ENCODE results near the gene PPP3CA.

Gene PPP3CA

GRCh38 chr4:101355767-101356702, 8.7 kb upstream of the PPP3CA start:
- peak overlapping the region; percentile 59; the same call in 1 of the 2 replicates for H3K27ac ChIP-seq (ENCODE audit: low read length)
- H3K4me2 ChIP-seq (ENCODE audit: low read depth, low read length): peak overlapping the region; percentile 30
- no peak overlapping the region for H3K4me3 ChIP-seq (ENCODE audit: low read length)
- peaks cover 28% of the 10 kb centered on the region for H3K4me1 ChIP-seq (ENCODE audit: low read length)
- DNase-seq: no peak
- H4K20me1 ChIP-seq (ENCODE audit: insufficient read depth, low read length): no peaks in the 10 kb centered on the region
- H3K36me3 ChIP-seq (replicated peaks; ENCODE audit: insufficient read depth, low read length): no peaks in the 10 kb centered on the region
- no peaks in the 10 kb centered on the region for H3K9me3 ChIP-seq (replicated peaks; ENCODE audit: insufficient read depth, low read length)
- no peaks in the 10 kb centered on the region for H3F3A ChIP-seq (ENCODE audit: insufficient read depth, low read length)
- TF ChIP-seq EZH2 (optimal IDR thresholded peaks at IDR 0.05; ENCODE audit: low read depth, low read length) (no peak), CTCF (IDR thresholded peaks at IDR 0.05; ENCODE audit: low read length) (no peak), EZH2phosphoT487 (IDR thresholded peaks at IDR 0.05; ENCODE audit: low read length) (no peak)
- H3K9me2 ChIP-seq (replicated peaks; ENCODE audit: insufficient read depth, low read length): no peaks in the 10 kb centered on the region
- no peaks in the 10 kb centered on the region for H3K79me2 ChIP-seq (ENCODE audit: low read length)
- H3K9ac ChIP-seq (ENCODE audit: low read length): no peak overlapping the region
- no peaks in the 10 kb centered on the region for H3K27me3 ChIP-seq (replicated peaks; ENCODE audit: insufficient read depth, low read length)
- H2AFZ ChIP-seq (ENCODE audit: low read length): no peak overlapping the region

- H3K27ac ChIP-seq (ENCODE audit: low read length): peak overlapping the region; percentile 59; the same call in 1 of the 2 replicates
- peak overlapping the region; percentile 40 for H2AFZ ChIP-seq (ENCODE audit: low read length)
- no peaks in the 10 kb centered on the region for H3K79me2 ChIP-seq (ENCODE audit: low read length)
- H3K9ac ChIP-seq (ENCODE audit: low read length): no peak overlapping the region; the same call in 1 of the 2 replicates
- no peaks in the 10 kb centered on the region for H3K9me3 ChIP-seq (replicated peaks; ENCODE audit: insufficient read depth, low read length)
- H3K4me2 ChIP-seq (ENCODE audit: low read depth, low read length): peak overlapping the region; percentile 30
- no peaks in the 10 kb centered on the region for H3K27me3 ChIP-seq (replicated peaks; ENCODE audit: insufficient read depth, low read length)
- peaks cover 28% of the 10 kb centered on the region for H3K4me1 ChIP-seq (ENCODE audit: low read length)
- DNase-seq: peak; percentile 60
- H3F3A ChIP-seq (ENCODE audit: insufficient read depth, low read length): no peaks in the 10 kb centered on the region
- peak overlapping the region; percentile 5; the same call in 1 of the 2 replicates for H3K4me3 ChIP-seq (ENCODE audit: low read length)
- no peaks in the 10 kb centered on the region for H3K36me3 ChIP-seq (replicated peaks; ENCODE audit: insufficient read depth, low read length)
- TF ChIP-seq CTCF (IDR thresholded peaks at IDR 0.05; ENCODE audit: low read length) (no peak), EZH2phosphoT487 (IDR thresholded peaks at IDR 0.05; ENCODE audit: low read length) (no peak)
- no peaks in the 10 kb centered on the region for H3K9me2 ChIP-seq (replicated peaks; ENCODE audit: insufficient read depth, low read length)
- no peaks in the 10 kb centered on the region for H4K20me1 ChIP-seq (ENCODE audit: insufficient read depth, low read length)
These were observed 7.9 kb upstream of the PPP3CA start for GRCh38 chr4:101355246-101355645.

- Histone ChIP-seq H2AFZ (ENCODE audit: low read length) (no peak overlapping the region), H3K27ac (ENCODE audit: low read length) (no peak overlapping the region), H3K79me2 (ENCODE audit: low read length) (peaks cover 11% of the 10 kb centered on the region), H3K9me2 (replicated peaks; ENCODE audit: insufficient read depth, low read length) (no peaks in the 10 kb centered on the region), H3K9ac (ENCODE audit: low read length) (no peak overlapping the region), H3K9me3 (replicated peaks; ENCODE audit: insufficient read depth, low read length) (no peaks in the 10 kb centered on the region), H4K20me1 (ENCODE audit: insufficient read depth, low read length) (0 out of 2 replicates have a peak, but pooled peaks cover 3% of the 10 kb centered on the region), H3F3A (ENCODE audit: insufficient read depth, low read length) (peaks cover 23% of the 10 kb centered on the region), H3K27me3 (replicated peaks; ENCODE audit: insufficient read depth, low read length) (no peaks in the 10 kb centered on the region), H3K4me1 (ENCODE audit: low read length) (peaks cover 15% of the 10 kb centered on the region), H3K4me3 (ENCODE audit: low read length) (no peak overlapping the region), H3K36me3 (replicated peaks; ENCODE audit: insufficient read depth, low read length) (no peaks in the 10 kb centered on the region), H3K4me2 (ENCODE audit: low read depth, low read length) (no peak overlapping the region)
- no peak for DNase-seq
- no peak for TF ChIP-seq EZH2phosphoT487 (IDR thresholded peaks at IDR 0.05; ENCODE audit: low read length)
- no peak for TF ChIP-seq CTCF (IDR thresholded peaks at IDR 0.05; ENCODE audit: low read length)
- no peak for TF ChIP-seq EZH2 (optimal IDR thresholded peaks at IDR 0.05; ENCODE audit: low read depth, low read length)
These were observed 2.4 kb upstream of the PPP3CA start for GRCh38 chr4:101349801-101350064.

Measured in MM.1S (cell line).